Measurements from ENCODE around the gene FNDC10. TPM values are rescaled to one million over a fixed set of nuclear protein-coding genes. Genes with fewer than 3 reads are reported as not detected.

FNDC10 gene
- total RNA-seq, 1 experiment from 2014 or later = 15.2 TPM

DNA sequence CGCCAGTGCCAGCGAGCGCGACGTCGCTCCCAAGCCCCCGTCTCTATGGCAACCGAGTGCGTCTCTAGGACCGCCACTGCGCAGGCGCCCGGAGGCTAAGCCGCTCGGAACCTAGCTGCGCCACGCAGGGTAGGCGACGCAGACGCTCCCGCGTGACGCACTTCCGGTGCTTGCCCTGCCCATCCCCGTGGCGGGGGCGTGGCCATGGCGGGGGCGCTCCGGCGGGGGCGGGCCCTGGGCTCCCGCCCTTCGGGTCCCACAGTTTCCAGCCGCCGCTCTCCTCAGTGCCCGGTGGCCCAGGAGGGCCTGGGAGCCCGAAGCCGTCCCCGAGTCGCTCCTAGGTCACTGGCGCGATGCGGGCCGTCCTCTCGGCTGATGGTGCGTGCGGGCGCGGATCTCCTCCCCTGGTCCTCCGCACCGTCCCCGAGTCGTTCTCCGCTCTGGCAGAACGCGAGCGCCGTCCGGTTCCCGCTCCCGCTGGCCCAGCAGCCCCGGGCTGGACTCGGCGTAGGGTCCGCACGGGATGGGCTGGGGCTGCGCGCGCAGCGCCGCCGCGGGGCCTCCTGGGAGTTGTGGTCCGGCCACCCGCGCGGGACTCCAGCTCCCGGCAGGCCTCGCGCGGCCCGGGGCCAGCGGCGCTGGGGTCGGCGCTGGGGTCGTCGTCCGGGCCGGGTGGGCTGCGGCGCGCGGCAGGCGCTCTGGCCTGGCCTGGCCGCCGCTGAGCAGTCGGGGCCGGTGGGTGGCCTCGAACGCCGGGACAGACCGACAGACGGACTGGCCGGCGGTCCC is 15.5 kb upstream of the FNDC10 start, which contains the start of gene MIB2:
TSS of gene MIB2 (plus strand) at position 245 of the 789 bp plus-strand sequence. CDS start 7,953 bp downstream, outside the sequence.
- H3K4me2 ChIP-seq (ENCODE audit: insufficient read depth, insufficient read length, low read length) = peak within 1 kb of the TSS; percentile 62
- no peak within 1 kb of the TSS for H4K8ac ChIP-seq (replicated peaks; ENCODE audit: insufficient read length, low read depth, low read length)
- H3K9me3 ChIP-seq (ENCODE audit: control insufficient read depth, low read depth, low read length) = no peaks in the 10 kb centered on the region
- no CpG with 5 or more reads among the region's 107 CpGs for WGBS (ENCODE audit: extremely low coverage, insufficient read length, low lambda C conversion rate)
- Mint-ChIP-seq H3K27me3 (ENCODE audit: low read depth) (no peaks in the 10 kb centered on the region), H3K36me3 (ENCODE audit: insufficient read depth in 1 of 3, low read depth in 3 of 3) (peaks cover 0 to 15% (median 6%) of the 10 kb centered on the region in 3 experiments; a peak in 5 of 7 replicates), H3K4me3 (peak within 1 kb of the TSS; percentile 86 to 89), H3K9me3 (no peaks in the 10 kb centered on the region; a peak in 1 of 5 replicates), H3K27ac (peak within 1 kb of the TSS; percentile 22 to 93 (median 91); a peak in 3 of 7 replicates), H3K4me1 (peaks cover 16 to 19% of the 10 kb centered on the region in 2 experiments)
- peaks cover 15% of the 10 kb centered on the region for H3K23me2 ChIP-seq (ENCODE audit: insufficient read length, low read depth, low read length, poor library complexity, severe bottlenecking)
- H2AFZ ChIP-seq (ENCODE audit: low read length) = no peak within 1 kb of the TSS
- no peak within 1 kb of the TSS for H2BK120ac ChIP-seq (ENCODE audit: low read depth, low read length, poor library complexity, severe bottlenecking)
- H2AK5ac ChIP-seq (ENCODE audit: insufficient read length, low read length) = no peak within 1 kb of the TSS
- no peak within 1 kb of the TSS for H4K5ac ChIP-seq (ENCODE audit: insufficient read length, low read depth, low read length)
- H2BK15ac ChIP-seq (ENCODE audit: low read depth, low read length) = no peak within 1 kb of the TSS
- no peak within 1 kb of the TSS; the same call in 1 of the 2 replicates for H3K4ac ChIP-seq (ENCODE audit: low read depth, low read length)
- no peak within 1 kb of the TSS for H2BK5ac ChIP-seq (ENCODE audit: insufficient read length, low read length)
- no peak within 1 kb of the TSS for H3K27ac ChIP-seq (ENCODE audit: insufficient read length, low read depth, low read length)
- H4K91ac ChIP-seq (ENCODE audit: insufficient read length, low read depth, low read length) = no peak within 1 kb of the TSS
- H4K20me1 ChIP-seq (ENCODE audit: control insufficient read depth, insufficient read depth, insufficient read length) = no peaks in the 10 kb centered on the region
- peak within 1 kb of the TSS; percentile 89 for H3K14ac ChIP-seq (ENCODE audit: insufficient read depth, low read length)
- H3K23ac ChIP-seq (ENCODE audit: insufficient read length, low read depth, low read length) = no peak within 1 kb of the TSS
- no peak within 1 kb of the TSS for H3T11ph ChIP-seq (ENCODE audit: low read length)
- no peaks in the 10 kb centered on the region for H3K79me1 ChIP-seq (ENCODE audit: insufficient read depth, low read depth, low read length, poor library complexity, severe bottlenecking)
- H2BK20ac ChIP-seq (ENCODE audit: low read depth, low read length, poor library complexity, severe bottlenecking) = no peak within 1 kb of the TSS
- no peaks in the 10 kb centered on the region for H3K79me2 ChIP-seq (ENCODE audit: insufficient read depth, low read length)
- TF ChIP-seq, protein P1, sequence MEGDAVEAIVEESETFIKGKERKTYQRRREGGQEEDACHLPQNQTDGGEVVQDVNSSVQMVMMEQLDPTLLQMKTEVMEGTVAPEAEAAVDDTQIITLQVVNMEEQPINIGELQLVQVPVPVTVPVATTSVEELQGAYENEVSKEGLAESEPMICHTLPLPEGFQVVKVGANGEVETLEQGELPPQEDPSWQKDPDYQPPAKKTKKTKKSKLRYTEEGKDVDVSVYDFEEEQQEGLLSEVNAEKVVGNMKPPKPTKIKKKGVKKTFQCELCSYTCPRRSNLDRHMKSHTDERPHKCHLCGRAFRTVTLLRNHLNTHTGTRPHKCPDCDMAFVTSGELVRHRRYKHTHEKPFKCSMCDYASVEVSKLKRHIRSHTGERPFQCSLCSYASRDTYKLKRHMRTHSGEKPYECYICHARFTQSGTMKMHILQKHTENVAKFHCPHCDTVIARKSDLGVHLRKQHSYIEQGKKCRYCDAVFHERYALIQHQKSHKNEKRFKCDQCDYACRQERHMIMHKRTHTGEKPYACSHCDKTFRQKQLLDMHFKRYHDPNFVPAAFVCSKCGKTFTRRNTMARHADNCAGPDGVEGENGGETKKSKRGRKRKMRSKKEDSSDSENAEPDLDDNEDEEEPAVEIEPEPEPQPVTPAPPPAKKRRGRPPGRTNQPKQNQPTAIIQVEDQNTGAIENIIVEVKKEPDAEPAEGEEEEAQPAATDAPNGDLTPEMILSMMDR (conservative IDR thresholded peaks at IDR 0.05) = no peak
- peak; percentile 98 for DNase-seq
- H3K4me1 ChIP-seq (ENCODE audit: insufficient read depth, low read length) = peaks cover 5% of the 10 kb centered on the region; the same call in 1 of the 2 replicates
- no peak within 1 kb of the TSS for H2BK12ac ChIP-seq (ENCODE audit: insufficient read length, low read depth, low read length)
- peak within 1 kb of the TSS; percentile 95 for H3K18ac ChIP-seq (ENCODE audit: insufficient read length, low read depth, low read length)
- no peaks in the 10 kb centered on the region for H3K27me3 ChIP-seq (ENCODE audit: insufficient read depth, low read length)
- no peak within 1 kb of the TSS for H3K56ac ChIP-seq (ENCODE audit: insufficient read length, low read depth, low read length)
- peak within 1 kb of the TSS; percentile 70 for H3K9ac ChIP-seq (ENCODE audit: extremely low read depth, insufficient read length, low read length)
